GM10847 (cell line): ENCODE results near the gene ACKR2.

Experiments
- POLR2A ChIP-seq: IDR thresholded peaks from 2 replicates; pipeline ENCODE4 v1.6.1; 2011; ENCODE audit not compliant: insufficient read length; ENCODE audit errors: extremely low read depth

Gene ACKR2

GRCh38 chr3:42843713-42844411, 34.6 kb downstream of the ACKR2 start:
- no peak for TF ChIP-seq POLR2A

- TF ChIP-seq POLR2A: no peak
These were observed 35.1 kb downstream of the ACKR2 start for GRCh38 chr3:42844412-42844713.

DNA sequence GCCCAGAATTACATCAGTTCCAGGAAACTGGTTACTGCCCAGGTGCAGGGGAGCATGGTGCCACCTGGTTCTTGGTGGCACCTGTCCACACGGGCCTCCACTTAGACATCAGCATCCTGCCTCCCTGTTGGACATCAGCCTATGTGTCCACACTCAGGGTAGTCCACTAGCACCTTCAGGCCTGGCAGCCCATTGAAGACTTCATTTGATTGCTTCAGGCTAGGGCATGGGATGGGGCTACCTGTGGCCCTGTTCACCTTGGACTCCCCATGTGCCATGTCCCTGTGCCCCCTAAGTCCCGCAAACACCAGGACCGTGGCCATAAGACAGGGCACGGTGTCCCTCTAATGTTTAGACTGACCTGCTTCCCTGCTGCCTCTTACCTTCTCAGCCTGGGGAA, 35.6 kb downstream of the ACKR2 start:
- no peak for TF ChIP-seq POLR2A

- no peak for TF ChIP-seq POLR2A
These were observed 37.7 kb downstream of the ACKR2 start for GRCh38 chr3:42846685-42847522.

DNA sequence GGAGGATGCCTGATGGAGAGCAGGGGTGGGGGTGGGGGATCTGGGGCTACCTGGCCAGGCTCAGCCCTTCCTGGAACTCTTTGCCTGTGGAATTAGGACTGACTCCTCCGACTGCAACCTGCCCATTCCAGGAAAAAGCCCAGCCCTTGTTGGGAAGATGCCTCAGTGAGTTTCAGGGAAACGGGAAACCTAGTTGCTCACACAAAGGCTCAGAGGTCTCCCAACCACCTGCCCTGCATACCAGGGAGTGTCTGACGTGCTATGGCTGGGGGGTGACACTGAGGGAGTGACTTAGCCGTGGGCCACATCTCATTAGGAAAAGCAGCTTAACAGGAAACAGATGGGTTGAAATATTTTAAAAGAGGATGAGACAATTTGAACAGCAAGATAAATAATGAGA, 38.5 kb downstream of the ACKR2 start:
- TF ChIP-seq POLR2A: no peak

GRCh38 chr3:42849017-42849416, 39.8 kb downstream of the ACKR2 start:
- no peak for TF ChIP-seq POLR2A

DNA sequence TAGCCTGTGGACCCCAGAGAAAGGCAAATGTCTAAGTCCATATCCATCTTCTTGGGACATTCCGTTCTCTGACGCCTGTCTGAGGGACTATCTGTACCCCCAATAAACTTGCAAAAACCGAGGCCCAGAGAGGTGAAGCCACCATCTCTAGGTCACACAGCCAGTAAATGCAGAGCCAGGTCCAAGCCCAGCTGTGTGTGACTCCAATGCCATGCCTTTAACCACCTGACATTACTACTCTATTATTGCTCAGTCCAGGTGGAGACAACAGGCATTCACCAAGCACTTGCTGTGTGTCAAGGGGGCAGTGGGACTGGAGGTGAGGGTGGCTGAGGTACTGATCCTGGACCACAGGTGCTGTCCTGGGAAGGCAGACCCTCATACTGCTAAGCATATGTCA, 41.0 kb downstream of the ACKR2 start:
- TF ChIP-seq POLR2A: no peak

- TF ChIP-seq POLR2A: no peak
These were observed 42.1 kb downstream of the ACKR2 start for GRCh38 chr3:42851228-42851834.

DNA sequence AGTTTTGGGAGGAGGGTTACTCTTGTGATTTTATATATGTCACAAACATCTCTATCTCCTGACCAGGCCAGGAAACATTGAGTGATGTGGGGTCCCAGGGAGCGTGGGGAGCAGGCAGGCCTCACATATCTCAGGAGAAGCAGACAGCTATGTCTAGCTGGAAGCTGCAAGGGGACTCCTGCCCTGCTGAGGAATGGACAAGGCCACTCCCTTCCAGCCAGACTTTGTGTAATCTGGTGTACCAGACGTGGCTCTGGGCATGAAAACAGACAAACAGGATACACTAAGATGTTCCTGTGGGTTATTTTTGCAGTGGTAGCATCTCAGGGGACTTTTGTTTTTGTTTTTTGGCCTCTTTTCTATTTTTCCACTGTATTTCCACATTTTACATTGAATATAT, 43.2 kb downstream of the ACKR2 start:
- no peak for TF ChIP-seq POLR2A

DNA sequence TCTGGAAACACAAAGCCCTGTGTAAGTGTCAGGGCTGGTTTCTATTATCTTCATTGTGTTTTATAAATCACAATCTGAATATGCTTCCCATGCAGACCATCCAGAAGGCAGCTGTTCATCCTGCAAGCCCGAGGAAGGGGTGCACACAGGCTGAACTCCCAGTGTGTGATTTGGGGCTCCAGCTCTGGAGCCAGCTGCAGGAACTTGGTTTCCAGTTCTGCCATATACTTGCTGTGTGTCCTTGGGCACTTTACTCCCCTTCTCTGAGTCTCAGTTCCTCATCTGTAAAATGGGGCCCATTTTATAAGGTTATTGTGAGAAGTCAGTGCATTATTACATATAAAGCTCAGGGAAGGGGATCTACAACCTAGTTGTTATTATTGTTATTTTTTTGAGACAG, 43.8 kb downstream of the ACKR2 start:
- TF ChIP-seq POLR2A: no peak

DNA sequence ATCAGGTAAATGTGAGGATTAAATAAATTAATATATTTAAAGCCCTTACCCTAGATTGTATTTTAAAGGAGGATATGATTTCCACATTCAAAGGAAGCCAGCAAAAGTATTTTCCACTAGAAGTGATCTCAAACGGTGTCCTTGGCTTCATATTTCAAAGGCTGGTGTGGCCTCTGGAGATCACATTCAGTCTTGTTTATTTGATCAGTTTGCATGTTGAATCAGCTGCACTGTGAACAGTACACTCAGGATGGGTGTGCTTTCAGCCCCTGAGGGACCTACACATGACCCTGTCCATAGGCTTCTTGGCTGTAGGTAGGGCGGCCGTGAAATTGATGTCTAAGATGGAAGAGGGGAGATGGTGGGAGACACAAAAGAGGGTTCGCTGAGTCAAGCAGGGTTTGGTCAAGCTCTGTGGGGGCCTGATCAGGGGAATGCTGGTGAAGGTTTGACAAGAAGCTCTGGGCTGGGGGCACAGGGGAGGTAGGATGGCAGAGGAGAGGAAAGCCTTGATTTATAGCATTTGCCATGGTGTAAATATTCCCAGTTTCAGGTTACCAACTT, 44.6 kb downstream of the ACKR2 start:
- TF ChIP-seq POLR2A: no peak

DNA sequence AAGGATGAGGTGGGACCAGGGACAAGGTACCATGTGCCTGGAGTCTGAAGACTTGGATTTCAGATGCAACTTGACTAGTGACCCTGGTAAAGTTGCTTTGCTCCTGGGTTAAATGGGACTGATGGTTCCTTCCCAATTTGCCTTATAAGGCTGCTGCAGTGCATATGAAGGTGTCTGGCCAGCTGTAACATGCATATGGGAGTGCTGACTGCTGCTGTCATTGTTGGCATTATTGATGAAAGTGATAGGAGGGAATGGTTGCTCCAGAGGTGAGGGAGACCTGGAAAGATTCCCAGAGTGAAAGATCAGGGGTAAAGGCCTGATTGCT, 45.9 kb downstream of the ACKR2 start:
- no peak for TF ChIP-seq POLR2A

GRCh38 chr3:42855547-42856380, 46.5 kb downstream of the ACKR2 start:
- TF ChIP-seq POLR2A: no peak

- no peak for TF ChIP-seq POLR2A
These were observed 47.3 kb downstream of the ACKR2 start for GRCh38 chr3:42856544-42856943.

DNA sequence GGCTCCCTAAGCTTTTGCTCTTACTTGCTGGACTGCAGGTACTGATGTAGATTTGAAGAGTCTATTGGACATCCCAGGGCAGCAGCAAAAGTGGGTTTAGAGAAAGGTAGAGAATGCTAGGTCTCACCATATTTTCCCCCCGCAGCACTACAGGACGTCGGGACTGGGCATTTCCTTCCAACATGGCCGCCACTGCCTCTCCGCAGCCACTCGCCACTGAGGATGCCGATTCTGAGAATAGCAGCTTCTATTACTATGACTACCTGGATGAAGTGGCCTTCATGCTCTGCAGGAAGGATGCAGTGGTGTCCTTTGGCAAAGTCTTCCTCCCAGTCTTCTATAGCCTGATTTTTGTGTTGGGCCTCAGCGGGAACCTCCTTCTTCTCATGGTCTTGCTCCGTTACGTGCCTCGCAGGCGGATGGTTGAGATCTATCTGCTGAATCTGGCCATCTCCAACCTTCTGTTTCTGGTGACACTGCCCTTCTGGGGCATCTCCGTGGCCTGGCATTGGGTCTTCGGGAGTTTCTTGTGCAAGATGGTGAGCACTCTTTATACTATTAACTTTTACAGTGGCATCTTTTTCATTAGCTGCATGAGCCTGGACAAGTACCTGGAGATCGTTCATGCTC, 55.2 kb downstream of the ACKR2 start:
- no peak for TF ChIP-seq POLR2A
